ENCODE measurements around the gene NPHP4.

NPHP4 gene

GRCh38 chr1:5970610-5971273 is 21.5 kb downstream of the NPHP4 start:
- DNase-seq (ENCODE audit: low read depth): no peak

- no peak for DNase-seq (ENCODE audit: low read depth)
Observed at GRCh38 chr1:5969168-5969567, 23.1 kb downstream of the NPHP4 start.

- no peak for DNase-seq (ENCODE audit: low read depth)
Observed at GRCh38 chr1:5968161-5968736, 24.0 kb downstream of the NPHP4 start.

- DNase-seq (ENCODE audit: low read depth): no peak
Observed at GRCh38 chr1:5967351-5968160, 24.7 kb downstream of the NPHP4 start.

GRCh38 chr1:5966543-5967205 is 25.6 kb downstream of the NPHP4 start:
- no peak for DNase-seq (ENCODE audit: low read depth)

GRCh38 chr1:5965586-5966131 is 26.6 kb downstream of the NPHP4 start:
- no peak for DNase-seq (ENCODE audit: low read depth)

- no peak for DNase-seq (ENCODE audit: low read depth)
Observed at GRCh38 chr1:5962265-5963105, 29.7 kb downstream of the NPHP4 start.

- DNase-seq (ENCODE audit: low read depth): no peak
Observed at GRCh38 chr1:5961601-5962000, 30.6 kb downstream of the NPHP4 start.

GRCh38 chr1:5960336-5960735 is 31.9 kb downstream of the NPHP4 start:
- no peak for DNase-seq (ENCODE audit: low read depth)

- DNase-seq (ENCODE audit: low read depth): no peak
Observed at GRCh38 chr1:5959667-5960230, 32.5 kb downstream of the NPHP4 start.

- DNase-seq (ENCODE audit: low read depth): no peak
Observed at GRCh38 chr1:5959087-5959486, 33.1 kb downstream of the NPHP4 start.

- DNase-seq (ENCODE audit: low read depth): no peak
Observed at GRCh38 chr1:5956022-5956830, 36.0 kb downstream of the NPHP4 start.

GRCh38 chr1:5955479-5955977 is 36.7 kb downstream of the NPHP4 start:
- no peak for DNase-seq (ENCODE audit: low read depth)

GRCh38 chr1:5954964-5955363 is 37.3 kb downstream of the NPHP4 start:
- DNase-seq (ENCODE audit: low read depth): no peak

GRCh38 chr1:5953386-5953785 is 38.8 kb downstream of the NPHP4 start:
- no peak for DNase-seq (ENCODE audit: low read depth)

GRCh38 chr1:5951846-5952410 is 40.3 kb downstream of the NPHP4 start:
- no peak for DNase-seq (ENCODE audit: low read depth)

GRCh38 chr1:5950994-5951785 is 41.0 kb downstream of the NPHP4 start:
- no peak for DNase-seq (ENCODE audit: low read depth)

- no peak for DNase-seq (ENCODE audit: low read depth)
Observed at GRCh38 chr1:5950201-5950895, 41.9 kb downstream of the NPHP4 start.

Data from ELR (cell line).